ENCODE data around the gene ZNF112.
"Not testable (repeated sequence)": the region's sequence is repeated elsewhere in the genome, so short reads cannot be mapped to it uniquely, and the experiment has no call there.

Gene ZNF112

GRCh38 chr19:44356383-44357111 lies at the start of gene ZNF112:
TSS of gene ZNF112 (minus strand) at chr19:44356680. CDS start at chr19:44340539, 16,141 bp downstream.
- DNase-seq, result peak; percentile 92

GRCh38 chr19:44401139-44402115 lies 44.9 kb upstream of the ZNF112 start, which contains the start of gene ZNF285:
TSS of gene ZNF285 (minus strand) at chr19:44401608. CDS start at chr19:44397213, 4,395 bp downstream.
- DNase-seq, result no peak

- not testable (repeated sequence) for DNase-seq
Measured at GRCh38 chr19:44389268-44389667, 32.8 kb upstream of the ZNF112 start.

- DNase-seq, result no peak
Measured at GRCh38 chr19:44374789-44375188, 18.3 kb upstream of the ZNF112 start.

GRCh38 chr19:44371815-44372480 lies 15.5 kb upstream of the ZNF112 start:
- no peak for DNase-seq

- DNase-seq, result no peak
Measured at GRCh38 chr19:44367024-44367423, 10.5 kb upstream of the ZNF112 start.

GRCh38 chr19:44346556-44346955 lies 9.9 kb downstream of the ZNF112 start:
- no peak for DNase-seq

- peak; percentile 28 for DNase-seq
Measured at GRCh38 chr19:44345959-44346358, 10.5 kb downstream of the ZNF112 start.

GRCh38 chr19:44344255-44344654 lies 12.2 kb downstream of the ZNF112 start:
- no peak for DNase-seq

GRCh38 chr19:44341794-44342193 lies 14.7 kb downstream of the ZNF112 start:
- no peak for DNase-seq

- DNase-seq, result not testable (repeated sequence)
Measured at GRCh38 chr19:44334639-44335038, 21.8 kb downstream of the ZNF112 start.

- DNase-seq, result no peak
Measured at GRCh38 chr19:44332145-44332544, 24.3 kb downstream of the ZNF112 start.

GRCh38 chr19:44315883-44316282 lies 40.6 kb downstream of the ZNF112 start:
- DNase-seq, result no peak

GRCh38 chr19:44313231-44313630 lies 43.2 kb downstream of the ZNF112 start:
- no peak for DNase-seq

- DNase-seq, result no peak
Measured at GRCh38 chr19:44308011-44308410, 48.5 kb downstream of the ZNF112 start.

- DNase-seq, result no peak
Measured at GRCh38 chr19:44306283-44306682, 50.2 kb downstream of the ZNF112 start.

- no peak for DNase-seq
Measured at GRCh38 chr19:44305457-44305856, 51.0 kb downstream of the ZNF112 start.

- peak; percentile 88 for DNase-seq
Measured at GRCh38 chr19:44304659-44305193, 51.8 kb downstream of the ZNF112 start, which contains the start of gene ZNF235. TSS of gene ZNF235 (minus strand) at chr19:44305025. CDS start at chr19:44303404, 1,621 bp downstream.

GRCh38 chr19:44303976-44304568 lies 52.4 kb downstream of the ZNF112 start:
- no peak for DNase-seq

GRCh38 chr19:44303320-44303719 lies 53.2 kb downstream of the ZNF112 start:
- no peak for DNase-seq

GRCh38 chr19:44284968-44285367 lies 71.5 kb downstream of the ZNF112 start:
- DNase-seq, result no peak

- no peak for DNase-seq
Measured at GRCh38 chr19:44282846-44283245, 73.6 kb downstream of the ZNF112 start.
